IPS-15b (cell line): Measurements from ENCODE around the gene PCF11.
"Not testable (repeated sequence)": the region's sequence is repeated elsewhere in the genome, so short reads cannot be mapped to it uniquely, and the experiment has no call there.

Source experiments
- H3K27me3 ChIP-seq: one replicate; pipeline ENCODE4 v1.6.1; 2013; ENCODE audit warnings: low read length; ENCODE audit not compliant: control insufficient read depth, insufficient read depth
- H3K36me3 ChIP-seq: one replicate; pipeline ENCODE4 v1.6.1; 2013; ENCODE audit warnings: low read length; ENCODE audit not compliant: control insufficient read depth, insufficient read depth
- H3K4me1 ChIP-seq: one replicate; pipeline ENCODE4 v1.6.1; 2013; ENCODE audit warnings: mild to moderate bottlenecking, low read length; ENCODE audit not compliant: control insufficient read depth, insufficient read depth
- H3K4me3 ChIP-seq: one replicate; pipeline ENCODE4 v1.5.1; 2013; ENCODE audit warnings: low read depth, low read length
- H3K9ac ChIP-seq: one replicate; pipeline ENCODE4 v1.6.1; 2013; ENCODE audit warnings: low read depth, mild to moderate bottlenecking, low read length
- H3K9me3 ChIP-seq: one replicate; pipeline ENCODE4 v1.6.1; 2013; ENCODE audit warnings: mild to moderate bottlenecking, low read length; ENCODE audit not compliant: control insufficient read depth, insufficient read depth

PCF11 gene

DNA sequence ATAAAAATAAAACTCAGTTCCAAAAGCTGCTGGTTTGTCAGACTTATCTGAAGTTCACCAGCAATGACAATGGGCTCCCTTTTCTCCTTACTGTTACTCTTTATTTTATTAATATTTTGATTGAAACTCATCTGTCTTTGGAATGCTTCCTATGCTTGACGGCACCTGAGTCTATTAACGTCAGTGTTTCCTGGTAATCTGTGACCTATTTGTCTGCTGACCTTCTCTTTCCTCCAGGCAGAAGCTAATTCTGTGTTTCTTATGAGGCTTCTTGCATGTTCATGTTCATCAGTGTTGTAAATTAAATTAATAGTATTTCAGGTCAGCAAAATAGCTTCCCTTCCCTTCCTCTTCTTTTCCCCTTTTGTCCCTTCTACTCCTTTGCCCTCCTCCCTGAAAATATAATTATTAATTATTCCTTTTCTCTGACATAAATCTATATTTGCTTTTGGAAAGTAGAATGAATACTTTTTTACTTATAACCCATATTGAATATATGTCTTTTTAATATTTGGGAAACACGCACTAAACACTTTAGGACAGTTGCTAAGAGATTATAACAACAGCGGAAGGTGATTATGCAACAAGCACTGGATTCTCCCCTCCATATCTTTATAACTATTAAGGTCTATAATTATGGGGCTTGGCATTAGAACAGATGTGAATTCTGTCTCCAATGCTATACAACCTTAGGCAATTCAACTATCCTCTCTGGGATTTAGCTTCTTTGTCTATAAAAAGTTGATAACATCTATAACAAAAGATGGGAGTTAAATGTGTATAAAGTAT, 32.1 kb upstream of the PCF11 start:
- Histone ChIP-seq H3K36me3 (no peaks in the 10 kb centered on the region), H3K4me1 (no peaks in the 10 kb centered on the region), H3K27me3 (no peaks in the 10 kb centered on the region), H3K4me3 (no peak overlapping the region), H3K9ac (no peak overlapping the region), H3K9me3 (no peaks in the 10 kb centered on the region)

GRCh38 chr11:83125577-83125976, 31.4 kb upstream of the PCF11 start:
- H3K9ac ChIP-seq: no peak overlapping the region
- H3K4me1 ChIP-seq: no peaks in the 10 kb centered on the region
- H3K27me3 ChIP-seq: no peaks in the 10 kb centered on the region
- no peaks in the 10 kb centered on the region for H3K36me3 ChIP-seq
- H3K9me3 ChIP-seq: no peaks in the 10 kb centered on the region
- no peak overlapping the region for H3K4me3 ChIP-seq

DNA sequence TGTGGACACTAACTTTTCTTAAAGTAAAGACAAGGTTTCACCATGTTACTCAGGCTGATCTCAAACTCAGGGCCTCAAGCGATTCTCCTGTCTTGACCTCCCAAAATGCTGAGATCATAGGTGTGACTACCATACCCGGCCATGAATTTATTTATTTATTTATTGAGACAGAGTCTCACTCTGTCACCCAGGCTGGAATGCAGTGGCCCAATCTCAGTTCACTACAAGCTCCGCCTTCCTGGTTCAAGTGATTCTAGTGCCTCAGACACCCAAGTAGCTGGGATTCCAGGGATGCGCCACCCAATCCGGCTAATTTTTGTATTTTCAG, 29.7 kb upstream of the PCF11 start:
- H3K4me1 ChIP-seq: no peaks in the 10 kb centered on the region
- no peak overlapping the region for H3K4me3 ChIP-seq
- no peaks in the 10 kb centered on the region for H3K9me3 ChIP-seq
- H3K9ac ChIP-seq: no peak overlapping the region
- H3K36me3 ChIP-seq: no peaks in the 10 kb centered on the region
- H3K27me3 ChIP-seq: no peaks in the 10 kb centered on the region

DNA sequence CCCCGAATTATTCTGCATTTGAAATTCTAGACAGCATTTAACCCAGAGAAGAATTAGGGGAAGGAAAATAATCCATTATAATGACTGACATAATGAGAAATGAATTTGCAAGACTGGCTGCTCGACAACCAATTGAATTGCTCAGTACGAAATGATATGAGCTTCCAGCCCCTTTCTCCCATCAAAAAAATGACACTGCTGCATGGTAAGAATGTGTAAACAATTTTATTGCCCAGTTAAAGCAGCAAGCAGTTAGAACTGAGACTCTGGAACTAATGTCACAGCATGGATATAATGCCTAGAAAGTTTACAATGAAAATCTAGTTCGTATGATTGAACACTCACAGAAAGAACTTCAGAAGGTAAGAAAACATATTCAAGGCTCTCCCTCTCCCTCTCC, 24.7 kb upstream of the PCF11 start:
- Histone ChIP-seq H3K36me3 (no peaks in the 10 kb centered on the region), H3K9me3 (no peaks in the 10 kb centered on the region), H3K27me3 (no peaks in the 10 kb centered on the region), H3K4me1 (no peaks in the 10 kb centered on the region), H3K9ac (no peak overlapping the region), H3K4me3 (no peak overlapping the region)

DNA sequence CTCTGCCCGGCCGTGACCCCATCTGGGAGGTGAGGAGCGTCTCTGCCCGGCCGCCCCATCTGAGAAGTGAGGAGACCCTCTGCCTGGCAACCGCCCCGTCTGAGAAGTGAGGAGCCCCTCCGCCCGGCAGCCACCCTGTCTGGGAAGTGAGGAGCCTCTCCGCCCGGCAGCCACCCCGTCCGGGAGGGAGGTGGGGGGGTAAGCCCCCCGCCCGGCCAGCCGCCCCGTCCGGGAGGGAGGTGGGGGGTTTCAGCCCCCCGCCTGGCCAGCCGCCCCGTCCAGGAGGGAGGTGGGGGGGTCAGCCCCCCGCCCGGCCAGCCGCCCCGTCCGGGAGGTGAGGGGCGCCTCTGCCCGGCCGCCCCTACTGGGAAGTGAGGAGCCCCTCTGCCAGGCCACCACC, 23.7 kb upstream of the PCF11 start:
- not testable (repeated sequence) for H3K27me3 ChIP-seq, H3K4me1 ChIP-seq, H3K9me3 ChIP-seq, H3K9ac ChIP-seq, H3K36me3 ChIP-seq, H3K4me3 ChIP-seq

DNA sequence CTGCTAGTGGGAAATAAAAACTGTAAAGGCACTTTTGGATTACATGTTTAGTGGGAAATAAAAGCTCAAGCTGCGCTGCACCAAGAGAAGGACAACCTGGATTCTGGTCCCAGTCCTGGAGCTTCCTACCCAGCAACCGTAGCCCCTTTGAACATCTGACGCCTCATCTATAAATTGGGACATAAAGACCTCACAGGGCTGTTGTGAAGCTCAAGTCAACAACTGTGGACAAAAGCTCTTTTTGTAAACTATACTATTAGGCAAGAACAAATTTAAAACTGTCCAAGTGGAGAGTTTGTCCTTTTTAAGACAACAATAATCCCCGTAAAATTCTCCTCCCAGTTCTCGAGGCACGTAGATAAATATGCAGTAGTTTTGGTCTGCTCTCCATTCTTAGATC, 17.6 kb upstream of the PCF11 start:
- Histone ChIP-seq H3K27me3 (no peaks in the 10 kb centered on the region), H3K36me3 (no peaks in the 10 kb centered on the region), H3K4me1 (no peaks in the 10 kb centered on the region), H3K9me3 (no peaks in the 10 kb centered on the region), H3K9ac (no peak overlapping the region), H3K4me3 (no peak overlapping the region)

DNA sequence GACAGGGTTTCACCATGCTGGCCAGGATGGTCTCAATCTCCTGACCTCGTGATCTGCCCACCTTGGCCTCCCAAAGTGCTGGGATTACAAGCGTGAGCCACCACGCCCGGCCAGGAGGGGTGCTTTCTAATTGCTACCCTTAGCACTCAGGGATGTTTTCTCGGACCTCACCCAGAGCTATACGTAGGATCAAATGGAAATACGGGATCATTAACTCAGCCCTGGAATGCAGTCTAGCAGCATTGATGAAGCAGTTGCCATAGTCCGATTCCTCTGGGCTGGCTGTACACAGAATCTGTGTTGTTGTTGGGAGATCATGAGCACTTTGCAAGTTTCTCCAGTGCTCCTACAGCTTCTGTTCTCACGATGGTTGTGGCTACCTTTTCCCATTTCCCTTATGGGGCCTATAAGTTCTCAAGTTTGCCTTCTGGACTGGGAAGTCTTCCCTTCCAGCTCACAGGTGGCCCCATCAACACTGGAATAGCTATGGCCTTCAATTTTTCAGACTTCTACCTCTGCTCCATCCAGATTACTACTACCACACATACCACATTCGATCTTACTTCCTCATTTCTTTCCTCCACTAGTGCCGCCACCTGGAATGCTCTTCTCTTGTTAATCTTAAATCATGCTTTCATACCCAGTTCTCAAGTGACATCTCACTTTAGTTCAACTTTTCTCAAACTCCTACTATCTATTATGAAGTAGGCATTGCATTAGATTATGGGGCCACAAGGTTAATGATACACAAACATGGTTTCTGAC, 16.1 kb upstream of the PCF11 start:
- Histone ChIP-seq H3K9ac (no peak overlapping the region), H3K36me3 (no peaks in the 10 kb centered on the region), H3K27me3 (no peaks in the 10 kb centered on the region), H3K4me3 (no peak overlapping the region), H3K4me1 (no peaks in the 10 kb centered on the region), H3K9me3 (no peaks in the 10 kb centered on the region)

- no peak overlapping the region for H3K9ac ChIP-seq
- H3K9me3 ChIP-seq: no peaks in the 10 kb centered on the region
- no peak overlapping the region for H3K4me3 ChIP-seq
- no peaks in the 10 kb centered on the region for H3K36me3 ChIP-seq
- no peaks in the 10 kb centered on the region for H3K27me3 ChIP-seq
- H3K4me1 ChIP-seq: no peaks in the 10 kb centered on the region
Measured at GRCh38 chr11:83147895-83148294, 9.0 kb upstream of the PCF11 start.

DNA sequence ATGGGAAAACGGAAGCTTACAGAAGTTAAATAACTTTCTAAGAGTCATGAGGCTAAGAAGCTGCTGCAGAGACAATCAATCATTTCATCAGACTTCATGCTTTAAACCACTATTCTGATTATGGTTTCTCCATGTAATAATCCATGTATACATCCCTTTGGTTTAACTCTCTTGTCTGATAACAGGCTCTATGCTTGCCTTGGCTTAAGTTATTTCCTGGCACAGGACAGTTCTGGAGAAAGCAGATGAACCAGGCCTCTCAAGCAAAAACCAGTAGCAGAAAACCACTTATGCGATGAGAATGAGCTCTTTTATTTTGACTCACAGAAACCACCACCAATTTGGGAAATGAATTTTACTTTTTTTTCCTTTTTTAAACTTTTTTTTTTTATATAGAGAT, 6.5 kb upstream of the PCF11 start:
- no peaks in the 10 kb centered on the region for H3K36me3 ChIP-seq
- no peaks in the 10 kb centered on the region for H3K9me3 ChIP-seq
- H3K4me1 ChIP-seq: no peaks in the 10 kb centered on the region
- H3K4me3 ChIP-seq: no peak overlapping the region
- H3K27me3 ChIP-seq: no peaks in the 10 kb centered on the region
- H3K9ac ChIP-seq: no peak overlapping the region

- H3K9me3 ChIP-seq: no peaks in the 10 kb centered on the region
- H3K4me1 ChIP-seq: no peaks in the 10 kb centered on the region
- no peaks in the 10 kb centered on the region for H3K27me3 ChIP-seq
- H3K4me3 ChIP-seq: no peak overlapping the region
- H3K9ac ChIP-seq: no peak overlapping the region
- no peaks in the 10 kb centered on the region for H3K36me3 ChIP-seq
Measured at GRCh38 chr11:83151274-83151977, 5.5 kb upstream of the PCF11 start.

GRCh38 chr11:83152264-83152663, 4.7 kb upstream of the PCF11 start:
- Histone ChIP-seq H3K4me3 (no peak overlapping the region), H3K9ac (no peak overlapping the region), H3K4me1 (no peaks in the 10 kb centered on the region)

GRCh38 chr11:83153764-83154163, 3.2 kb upstream of the PCF11 start:
- H3K27me3 ChIP-seq: no peaks in the 10 kb centered on the region
- no peaks in the 10 kb centered on the region for H3K9me3 ChIP-seq
- H3K36me3 ChIP-seq: no peaks in the 10 kb centered on the region
- H3K9ac ChIP-seq: no peak overlapping the region
- H3K4me1 ChIP-seq: no peaks in the 10 kb centered on the region
- H3K4me3 ChIP-seq: no peak overlapping the region

More at GRCh38 chr11:83152264-83152663, 4.7 kb upstream of the PCF11 start:
- H3K36me3 ChIP-seq: no peaks in the 10 kb centered on the region
- no peaks in the 10 kb centered on the region for H3K9me3 ChIP-seq
- no peaks in the 10 kb centered on the region for H3K27me3 ChIP-seq
